Right hindlimb (tissue), 1 donor: ENCODE measurements around the gene CBLC.
A peak's percentile ranks its signal among the peaks of the same experiment; 100 is the strongest.
"Not testable (repeated sequence)": the region's sequence is repeated elsewhere in the genome, so short reads cannot be mapped to it uniquely, and the experiment has no call there.

Experiments used
- DNase-seq: peaks from one replicate; pipeline ENCODE4 v3.0.0-alpha.2; 2018

The CBLC gene

DNA sequence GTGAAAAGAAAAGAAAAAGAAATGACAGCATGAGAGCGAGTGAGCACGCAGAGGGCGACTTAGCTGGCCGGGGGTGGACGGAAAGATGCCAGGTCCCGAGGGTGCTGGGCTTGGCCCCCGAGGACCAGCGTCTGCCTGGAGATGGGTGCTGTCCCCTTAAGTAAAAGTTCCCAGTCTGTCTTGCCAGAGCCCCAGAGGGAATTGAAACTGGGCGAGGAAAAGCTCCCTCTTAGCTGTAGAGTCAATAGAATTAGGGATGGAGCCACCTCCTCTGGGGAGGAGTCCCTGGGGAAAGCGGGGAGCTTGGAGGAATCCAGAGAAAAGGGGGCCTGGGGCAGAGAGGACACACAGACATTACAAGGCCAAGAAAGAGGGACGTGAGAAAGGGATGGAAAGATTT is 44.5 kb downstream of the CBLC start:
- no peak for DNase-seq

DNA sequence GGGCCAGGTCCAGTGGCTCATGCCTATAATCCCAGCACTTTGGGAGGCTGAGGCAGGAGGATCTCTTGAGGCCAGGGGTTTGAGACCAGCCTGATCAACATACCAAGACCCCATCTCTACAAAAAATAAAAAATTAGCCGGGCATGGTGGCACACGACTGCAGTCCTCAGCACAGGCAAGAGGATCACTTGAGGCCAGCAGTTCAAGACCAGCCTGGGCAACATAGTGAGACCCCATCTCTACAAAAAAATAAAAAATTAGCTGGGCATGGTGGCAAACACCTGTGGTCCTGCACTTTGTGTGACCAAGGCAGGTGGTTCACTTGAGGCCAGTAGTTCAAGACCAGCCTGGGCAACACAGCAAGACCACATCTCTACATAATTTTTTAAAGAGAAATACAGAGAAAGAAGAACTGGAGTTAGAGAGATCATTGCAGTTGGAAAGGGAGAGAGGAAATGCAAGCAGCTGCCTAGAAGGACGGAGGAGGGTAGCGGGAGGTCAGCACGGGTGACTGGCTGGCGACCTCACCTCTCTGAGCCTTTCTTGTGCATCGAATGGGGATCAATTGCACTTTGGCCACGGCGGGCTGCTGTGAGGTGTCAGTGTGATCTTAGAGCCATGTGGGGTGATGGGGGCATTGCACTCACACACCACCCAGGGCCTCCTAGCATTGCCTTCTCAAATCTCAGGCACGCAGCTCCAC is 45.1 kb downstream of the CBLC start:
- no peak for DNase-seq

DNA sequence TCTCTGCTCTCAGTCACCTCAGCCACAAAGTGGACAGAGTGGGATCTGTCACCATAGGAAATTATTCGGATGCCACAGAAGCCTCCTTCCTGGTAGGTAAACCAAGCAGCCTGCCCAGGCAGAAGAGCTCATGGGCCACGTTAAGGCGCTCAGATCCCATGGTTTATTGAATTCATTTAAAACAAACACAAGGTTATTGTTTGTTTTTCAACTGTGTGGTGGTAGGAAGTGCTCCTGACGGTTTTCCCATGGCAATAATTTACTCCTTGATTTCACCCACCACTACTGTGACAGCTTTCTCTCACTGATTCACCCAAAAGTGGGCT is 45.6 kb downstream of the CBLC start:
- no peak for DNase-seq

DNA sequence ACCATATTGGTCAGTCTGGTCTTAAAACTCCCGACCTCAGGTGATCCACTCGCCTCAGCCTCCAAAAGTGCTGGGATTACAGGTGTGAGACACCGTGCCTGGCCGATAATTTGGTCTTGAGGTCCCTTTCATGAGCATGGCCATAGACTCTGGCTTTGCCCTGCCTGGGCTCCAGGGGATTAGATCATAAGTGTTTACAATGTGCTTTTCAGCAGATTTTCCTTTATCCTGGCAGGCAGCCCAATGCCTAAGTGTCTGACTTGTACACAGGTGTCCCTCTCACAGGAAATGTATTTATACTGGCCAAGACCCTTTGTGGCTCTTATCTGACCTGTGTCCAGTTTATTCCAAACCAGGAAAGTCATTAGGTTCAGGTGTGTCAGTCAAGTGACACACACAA is 47.1 kb downstream of the CBLC start:
- DNase-seq: no peak

DNA sequence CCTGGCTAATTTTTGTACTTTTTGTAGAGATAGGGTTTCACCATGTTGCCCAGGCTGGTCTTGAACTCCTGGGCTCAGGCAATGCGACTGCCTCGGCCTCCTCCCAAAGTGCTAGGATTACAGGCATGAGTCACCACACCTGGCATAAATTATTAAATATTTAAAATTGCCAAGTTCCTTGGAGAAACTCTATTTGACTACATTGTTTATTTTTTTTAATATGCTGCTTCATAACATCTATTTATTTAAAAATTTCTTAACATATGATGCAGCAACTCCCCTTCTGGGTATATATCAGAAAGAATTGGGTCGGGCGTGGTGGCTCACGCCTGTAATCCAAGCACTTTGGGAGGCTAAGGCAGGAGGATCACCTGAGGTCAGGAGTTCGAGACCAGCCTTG is 55.2 kb downstream of the CBLC start:
- DNase-seq: not testable (repeated sequence)

DNA sequence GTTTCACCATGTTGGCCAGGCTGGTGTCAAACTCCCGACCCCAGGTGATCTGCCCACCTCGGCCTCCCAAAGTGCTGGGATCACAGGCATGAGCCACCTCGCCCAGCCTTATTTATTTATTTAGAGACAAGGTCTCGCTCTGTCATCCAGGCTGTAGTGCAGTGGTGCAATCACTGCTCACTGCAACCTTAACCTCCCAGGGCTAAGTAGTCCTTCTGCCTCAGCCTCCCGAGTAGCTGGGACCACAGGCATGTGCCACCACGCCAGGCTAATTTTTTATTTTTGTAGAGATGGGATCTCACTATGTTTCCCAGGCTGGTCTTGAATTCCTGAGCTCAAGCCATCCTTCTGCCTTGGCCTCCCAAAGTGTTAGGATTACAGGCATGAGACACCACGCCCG is 56.7 kb downstream of the CBLC start:
- not testable (repeated sequence) for DNase-seq

DNA sequence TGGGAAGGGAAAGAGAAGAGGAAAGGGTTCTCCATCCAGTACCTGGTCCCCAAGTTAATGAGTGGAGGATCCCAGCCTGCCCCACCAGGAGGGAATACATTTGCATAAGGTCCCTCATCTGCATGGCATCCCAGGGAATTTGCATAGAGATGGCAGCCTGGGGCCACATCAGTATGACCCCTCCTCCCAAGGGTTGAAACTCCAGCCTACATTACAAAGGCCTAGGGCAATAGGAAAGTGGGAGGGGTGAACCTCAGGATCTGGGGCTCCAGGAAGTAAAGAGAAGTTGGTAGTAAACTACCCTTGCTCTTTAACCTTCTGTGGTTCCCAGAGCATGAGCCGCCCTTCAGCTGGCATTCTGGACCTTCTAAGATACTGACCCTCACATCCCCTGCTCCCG is 61.6 kb downstream of the CBLC start:
- no peak for DNase-seq

DNA sequence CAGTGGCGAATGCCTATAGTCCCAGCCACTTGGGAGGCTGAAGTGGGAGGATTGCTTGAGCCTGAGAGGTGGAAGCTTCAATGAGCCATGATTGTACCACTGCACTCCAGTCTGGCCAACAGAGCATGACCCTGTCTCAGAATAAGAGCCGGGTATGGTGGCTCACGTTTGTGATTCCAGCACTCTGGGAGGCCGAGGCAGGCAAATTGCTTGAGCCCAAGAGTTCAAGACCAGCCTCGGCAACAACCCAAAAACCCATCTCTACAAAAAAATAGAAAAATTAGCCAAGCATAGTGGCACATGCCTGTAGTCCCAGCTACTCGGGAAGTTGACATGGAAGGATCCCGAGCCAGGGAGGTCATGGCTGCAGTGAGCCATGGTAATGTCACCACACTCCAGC is 63.1 kb downstream of the CBLC start:
- DNase-seq: no peak

DNA sequence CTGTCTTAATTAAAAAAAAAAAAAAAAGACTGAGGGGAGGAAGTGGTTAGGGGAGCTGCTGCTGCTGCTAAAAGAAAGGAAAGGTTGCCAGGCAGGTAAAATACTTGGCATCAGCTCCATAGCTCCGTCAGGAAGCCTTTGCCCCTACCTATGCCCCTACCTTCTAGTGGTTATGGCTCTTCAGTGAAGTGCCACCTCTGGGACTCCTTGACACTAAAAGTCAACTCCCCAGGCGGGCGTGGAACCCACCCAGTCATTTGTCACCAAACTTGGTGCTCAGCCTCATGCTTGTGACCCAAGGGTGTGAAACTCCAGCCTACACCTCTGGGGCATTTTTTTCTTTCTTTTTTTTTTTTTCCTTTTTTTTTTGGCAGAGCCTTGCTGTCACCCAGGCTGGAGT is 63.5 kb downstream of the CBLC start:
- DNase-seq: no peak

DNA sequence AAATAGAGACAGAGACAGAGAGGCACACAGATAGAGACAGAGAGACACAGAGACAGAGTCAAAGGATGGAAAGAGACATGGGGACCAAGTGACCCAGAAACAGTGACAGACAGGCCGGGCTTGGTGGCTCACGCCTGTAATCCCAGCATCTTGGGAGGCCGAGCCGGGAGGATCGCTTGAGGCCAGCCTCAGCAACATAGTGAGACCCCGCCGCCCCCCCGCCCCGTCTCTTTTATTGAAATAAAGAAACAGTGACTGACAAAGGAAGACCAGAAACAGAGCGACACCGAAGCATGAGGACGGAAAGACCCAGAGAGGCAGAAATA is 67.6 kb downstream of the CBLC start:
- DNase-seq: no peak

DNA sequence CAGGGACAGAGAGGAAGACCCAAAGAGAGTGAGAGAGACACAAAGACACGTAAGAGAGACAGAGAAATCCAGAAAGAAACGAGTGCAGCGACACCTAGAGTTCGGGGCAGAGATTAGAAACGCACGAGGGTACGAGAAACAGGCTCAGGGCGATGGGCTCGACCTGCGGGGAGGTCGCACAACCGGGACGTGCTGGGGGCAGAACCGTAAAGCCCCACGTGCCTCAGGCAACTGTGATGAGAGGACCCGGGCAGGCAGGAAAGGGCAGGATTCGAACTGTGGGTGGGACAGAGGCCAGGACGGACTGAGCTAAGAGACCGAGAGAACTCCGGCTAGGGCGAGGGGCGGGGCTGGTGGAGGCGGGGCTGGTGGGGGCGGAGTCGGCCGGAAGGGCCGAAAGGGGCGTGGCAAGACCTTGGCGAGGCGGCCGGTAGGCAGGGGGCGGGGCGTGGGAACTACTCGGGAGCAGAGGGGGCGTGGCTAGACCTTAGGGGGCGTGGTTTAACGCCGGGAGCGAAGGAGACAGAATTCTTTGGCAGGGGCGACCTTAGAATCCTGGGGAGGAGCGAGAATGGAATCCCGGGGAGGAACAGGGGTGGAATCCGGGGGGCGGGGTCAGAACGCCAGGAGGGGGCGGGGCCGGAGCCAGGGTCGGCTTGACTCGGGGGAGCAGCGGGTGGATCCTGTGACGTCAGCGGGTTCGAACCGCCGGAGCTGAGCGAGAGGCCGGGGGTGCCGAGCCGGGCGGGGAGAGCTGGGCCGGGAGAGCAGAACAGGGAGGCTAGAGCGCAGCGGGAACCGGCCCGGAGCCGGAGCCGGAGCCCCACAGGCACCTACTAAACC is 68.1 kb downstream of the CBLC start, which contains the start of gene NECTIN2:
NECTIN2 (plus strand) TSS at position 686 of the 843 bp plus-strand sequence. CDS start 229 bp downstream, outside the sequence.
- peak; percentile 99 for DNase-seq

DNA sequence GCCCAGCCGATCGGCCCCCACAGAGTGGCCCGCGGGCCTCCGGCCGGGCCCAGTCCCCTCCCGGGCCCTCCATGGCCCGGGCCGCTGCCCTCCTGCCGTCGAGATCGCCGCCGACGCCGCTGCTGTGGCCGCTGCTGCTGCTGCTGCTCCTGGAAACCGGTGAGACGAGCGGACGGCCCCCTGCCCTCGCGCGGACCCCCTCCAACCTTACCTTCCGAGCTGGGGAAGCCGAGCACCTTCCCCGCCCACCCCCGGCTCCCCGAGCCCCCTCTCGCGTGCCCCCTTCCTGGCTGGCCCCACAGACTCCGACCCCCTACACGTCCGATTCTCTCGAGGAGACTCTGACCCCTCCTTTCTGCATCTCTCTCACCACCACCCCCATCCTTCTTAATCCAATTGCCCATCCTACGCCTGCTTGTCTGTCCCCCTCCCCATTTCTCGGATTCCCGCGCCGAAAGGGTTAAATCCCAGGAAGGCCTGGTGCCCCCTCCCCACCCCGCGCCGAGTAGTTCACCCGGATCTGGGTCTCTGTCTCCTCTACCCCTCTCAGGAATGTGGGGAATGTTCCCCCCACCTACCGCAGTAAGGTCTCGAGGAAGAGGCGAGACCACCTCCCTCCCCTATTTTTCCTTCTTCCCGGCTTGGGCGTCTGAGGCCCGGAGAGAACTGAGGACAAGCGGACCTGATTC is 68.9 kb downstream of the CBLC start:
- DNase-seq: peak; percentile 67

DNA sequence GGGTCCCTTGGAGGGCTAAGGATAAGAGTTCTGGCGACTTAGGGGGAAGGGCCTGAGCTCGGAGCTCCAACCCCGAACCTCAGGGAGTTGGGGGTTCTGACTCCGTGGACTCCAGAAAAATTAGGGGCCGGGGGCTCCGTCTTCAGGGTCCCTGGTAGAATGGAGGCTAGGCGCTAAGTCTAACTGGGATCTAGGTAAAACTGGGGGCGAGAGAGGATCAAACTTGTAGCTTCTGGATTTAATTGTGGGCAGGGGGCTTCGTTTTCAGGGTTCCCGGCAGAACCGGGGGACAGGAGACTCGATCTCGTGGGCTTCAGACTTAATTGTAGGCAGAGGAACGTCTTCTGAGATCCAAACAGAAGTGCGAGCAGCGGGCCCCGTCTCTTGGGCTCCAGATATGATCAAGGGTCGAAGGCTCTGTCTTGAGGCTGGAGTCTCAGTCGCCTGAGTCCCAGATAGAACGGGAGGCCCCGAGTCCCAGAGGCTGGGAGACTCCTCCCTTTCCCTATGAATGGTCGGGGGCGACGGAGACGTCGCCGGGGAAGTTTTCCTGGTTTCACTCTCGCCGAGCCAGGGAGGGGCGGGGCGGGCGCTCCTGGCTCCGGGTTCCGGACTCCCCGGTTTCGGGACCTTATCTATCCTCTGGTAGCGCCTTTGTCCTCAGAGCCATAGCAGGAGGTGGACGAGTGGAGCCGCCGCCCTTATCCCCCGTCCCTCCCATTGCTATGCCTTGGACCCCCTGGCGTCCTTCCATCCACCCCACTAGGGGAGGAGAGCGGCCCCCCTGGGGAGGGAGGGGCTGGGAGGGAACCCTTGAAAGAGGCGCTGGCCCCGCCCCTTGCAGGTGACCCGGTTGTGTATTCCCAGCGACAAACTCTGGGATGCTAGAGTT is 69.7 kb downstream of the CBLC start:
- DNase-seq: peak; percentile 77

DNA sequence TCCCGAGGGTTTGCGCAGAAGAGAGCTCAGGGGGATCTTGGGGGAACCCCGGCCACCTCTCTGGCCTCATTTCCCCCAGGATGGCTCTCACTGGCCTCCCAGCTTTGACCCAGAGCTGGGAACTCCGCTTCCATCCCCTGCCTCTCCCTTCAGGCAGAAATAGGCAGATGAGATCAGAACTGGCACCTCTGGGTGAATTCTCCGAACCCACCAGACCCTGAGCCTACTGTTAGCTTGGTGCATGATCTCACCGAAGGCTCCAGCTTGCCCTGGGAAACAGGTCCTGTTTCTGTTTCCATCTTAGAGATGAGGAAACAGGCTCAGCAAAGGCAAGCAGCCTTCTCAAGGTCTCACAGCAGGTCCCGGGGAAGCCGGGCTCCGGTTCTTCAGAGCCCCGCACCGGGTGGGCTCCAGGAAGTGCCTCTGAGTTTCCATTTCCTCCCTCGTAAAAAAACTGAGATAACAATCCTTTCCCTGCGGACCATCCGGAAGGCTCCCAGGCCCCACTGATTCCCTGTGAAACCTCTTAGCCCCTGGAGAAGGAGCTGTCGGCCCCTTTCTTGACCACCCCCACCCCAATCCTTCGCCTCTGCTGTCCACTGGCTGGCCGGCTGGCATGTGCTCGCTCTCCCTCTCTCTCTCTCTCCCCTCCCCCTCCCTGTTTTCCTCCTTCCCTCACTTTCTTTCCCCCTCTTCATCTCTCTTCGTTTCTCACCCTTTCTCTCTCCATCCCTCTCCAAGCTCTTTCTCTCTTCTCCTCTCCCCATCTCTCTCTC is 70.5 kb downstream of the CBLC start:
- DNase-seq: peak; percentile 60

DNA sequence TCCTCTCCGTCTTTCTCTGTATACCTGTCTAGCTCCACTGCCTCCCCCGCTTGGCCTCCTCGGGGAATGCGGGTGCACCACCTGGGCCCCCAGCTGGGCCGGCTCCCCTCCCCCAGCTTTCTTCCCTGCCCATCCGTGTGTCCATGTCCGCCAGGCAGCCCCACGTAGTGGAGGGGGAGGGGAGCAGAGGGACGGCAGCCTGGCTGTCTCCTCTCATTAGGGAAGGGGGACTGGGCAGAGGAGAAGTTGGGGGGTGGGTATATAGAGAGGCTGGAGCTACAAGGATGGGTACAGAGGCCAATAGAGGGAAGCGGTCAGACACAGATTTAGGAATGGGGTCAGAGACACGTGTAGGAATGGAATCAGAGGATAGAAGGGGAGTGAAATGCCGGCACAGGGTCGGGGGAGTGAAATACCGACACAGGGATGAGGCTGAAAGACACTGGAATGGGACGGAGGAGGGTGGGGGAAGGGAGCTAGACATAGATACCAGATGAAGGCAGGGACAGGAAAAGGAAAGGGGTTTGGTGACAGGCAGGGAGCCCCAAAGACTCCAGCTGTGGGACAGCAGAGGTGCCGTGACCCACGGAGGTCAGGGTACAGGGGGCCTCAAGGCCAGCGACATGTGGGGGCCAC is 71.2 kb downstream of the CBLC start:
- peak; percentile 45 for DNase-seq
